Gastroesophageal sphincter (tissue), 3 donors: ENCODE measurements around the gene MMP2.

Source experiments
- CTCF ChIP-seq, 4 experiments: fragments of 200-600 bp in 2 of 4; fragments of 450-650 bp in 2 of 4; sonication (generic) in 1 of 4; IDR thresholded peaks; one replicate each; pipeline ENCODE4 v1.5.1; 2017 to 2019; ENCODE audit warnings: antibody characterized with exemption in 4 of 4, mild to moderate bottlenecking in 2 of 4, moderate library complexity in 2 of 4
- POLR2AphosphoS5 ChIP-seq: sonication (generic); formaldehyde crosslinking; IDR thresholded peaks from one replicate; pipeline ENCODE4 v1.6.1; 2017; ENCODE audit warnings: antibody characterized with exemption

- TF ChIP-seq POLR2AphosphoS5 (no peak), CTCF (IDR thresholded peaks at IDR 0.05) (no peak)
Observed at GRCh38 chr16:55434000-55434399, 45.0 kb upstream of the MMP2 start.
